ENCODE data around the gene REX1BD.

DNA sequence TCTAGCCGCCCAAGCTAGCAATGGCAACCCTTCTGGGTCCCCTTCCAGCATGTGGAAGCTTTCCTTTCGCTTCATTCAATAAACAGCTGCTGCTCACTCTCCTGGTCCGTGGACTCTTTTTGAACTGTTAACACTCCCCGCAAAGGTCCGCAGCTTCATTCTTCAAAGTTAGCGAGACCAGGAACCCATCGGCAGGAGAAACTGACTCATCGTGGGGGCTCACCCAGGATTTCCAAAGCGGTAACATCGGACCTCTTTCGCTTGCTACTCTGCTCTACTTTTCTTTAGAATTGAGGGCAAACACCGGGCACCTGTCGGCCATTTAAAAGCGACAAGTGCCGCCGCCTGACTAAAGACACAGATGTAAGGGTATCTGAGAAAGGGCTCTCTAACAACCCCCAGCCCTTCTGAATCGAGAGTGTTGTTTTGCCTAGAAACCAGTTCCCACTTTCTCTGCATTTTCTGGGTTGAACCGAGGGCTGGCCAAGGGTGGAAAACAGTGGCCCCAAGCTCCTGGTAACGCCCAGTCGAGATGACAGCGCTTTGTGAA, 11.2 kb upstream of the REX1BD start:
- TF ChIP-seq EZH2 (IDR thresholded peaks at IDR 0.05; ENCODE audit: borderline replicate concordance, insufficient read depth, low read length, poor library complexity, severe bottlenecking): no peak
- TF ChIP-seq CTCF (IDR thresholded peaks at IDR 0.05; ENCODE audit: poor library complexity, severe bottlenecking): no peak
